ENCODE data around the gene AMFR. TPM values are rescaled to one million over a fixed set of nuclear protein-coding genes. Genes with fewer than 3 reads are reported as not detected.

AMFR gene
- total RNA-seq, 1 donor from 2014 or later, result 90.7 TPM

DNA sequence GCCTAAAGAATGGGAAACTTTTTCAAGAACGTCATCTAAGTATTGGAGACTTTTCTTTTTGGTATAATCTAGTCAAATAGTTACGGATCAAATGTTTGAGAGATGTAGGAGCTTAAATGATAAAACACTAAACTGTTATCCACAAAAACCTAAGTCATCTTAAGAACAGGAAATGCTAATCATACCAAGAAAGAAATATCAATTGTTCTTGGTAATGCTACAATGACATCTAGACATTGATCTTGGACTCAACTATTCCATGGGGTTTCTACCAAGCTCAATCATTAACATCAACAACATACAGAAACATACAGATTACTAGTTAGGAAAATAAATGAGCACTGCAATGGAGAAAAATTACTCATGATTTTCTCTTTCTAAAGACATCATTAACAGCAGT, 21.9 kb upstream of the AMFR start:
- no peak for DNase-seq (ENCODE audit: low spot score)
- Mint-ChIP-seq H3K4me1 (ENCODE audit: unreplicated experiment) (peaks cover 13% of the 10 kb centered on the region), H3K36me3 (ENCODE audit: low read depth, unreplicated experiment) (peaks cover 3% of the 10 kb centered on the region), H3K27me3 (ENCODE audit: unreplicated experiment) (peaks cover 2% of the 10 kb centered on the region), H3K27ac (ENCODE audit: unreplicated experiment) (no peak overlapping the region), H3K9me3 (ENCODE audit: unreplicated experiment) (no peaks in the 10 kb centered on the region), H3K4me3 (ENCODE audit: unreplicated experiment) (no peak overlapping the region)
- TF ChIP-seq, protein P1, sequence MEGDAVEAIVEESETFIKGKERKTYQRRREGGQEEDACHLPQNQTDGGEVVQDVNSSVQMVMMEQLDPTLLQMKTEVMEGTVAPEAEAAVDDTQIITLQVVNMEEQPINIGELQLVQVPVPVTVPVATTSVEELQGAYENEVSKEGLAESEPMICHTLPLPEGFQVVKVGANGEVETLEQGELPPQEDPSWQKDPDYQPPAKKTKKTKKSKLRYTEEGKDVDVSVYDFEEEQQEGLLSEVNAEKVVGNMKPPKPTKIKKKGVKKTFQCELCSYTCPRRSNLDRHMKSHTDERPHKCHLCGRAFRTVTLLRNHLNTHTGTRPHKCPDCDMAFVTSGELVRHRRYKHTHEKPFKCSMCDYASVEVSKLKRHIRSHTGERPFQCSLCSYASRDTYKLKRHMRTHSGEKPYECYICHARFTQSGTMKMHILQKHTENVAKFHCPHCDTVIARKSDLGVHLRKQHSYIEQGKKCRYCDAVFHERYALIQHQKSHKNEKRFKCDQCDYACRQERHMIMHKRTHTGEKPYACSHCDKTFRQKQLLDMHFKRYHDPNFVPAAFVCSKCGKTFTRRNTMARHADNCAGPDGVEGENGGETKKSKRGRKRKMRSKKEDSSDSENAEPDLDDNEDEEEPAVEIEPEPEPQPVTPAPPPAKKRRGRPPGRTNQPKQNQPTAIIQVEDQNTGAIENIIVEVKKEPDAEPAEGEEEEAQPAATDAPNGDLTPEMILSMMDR (IDR thresholded peaks at IDR 0.05; ENCODE audit: unreplicated experiment), result no peak

DNA sequence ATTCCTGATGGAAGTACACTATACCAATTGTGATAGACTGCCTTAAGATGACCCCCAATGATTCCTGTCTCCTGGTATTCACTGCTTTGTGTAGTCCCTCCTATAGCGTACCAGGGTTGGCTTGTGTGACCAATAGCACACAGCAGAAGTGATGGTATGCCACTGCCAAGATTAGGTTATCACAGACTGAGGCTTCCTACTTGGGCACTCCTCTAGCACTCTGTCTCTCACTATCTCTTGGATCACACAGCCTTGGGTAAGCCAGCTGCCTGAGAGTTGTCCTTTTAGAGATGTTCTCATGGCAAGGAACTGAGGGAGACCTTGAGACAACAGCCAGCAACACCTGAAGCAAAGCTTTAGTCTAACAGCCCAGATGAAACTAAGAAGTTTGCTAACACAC, 12.7 kb upstream of the AMFR start:
- Mint-ChIP-seq H3K9me3 (ENCODE audit: unreplicated experiment) (no peaks in the 10 kb centered on the region), H3K27ac (ENCODE audit: unreplicated experiment) (no peak overlapping the region), H3K4me3 (ENCODE audit: unreplicated experiment) (no peak overlapping the region), H3K27me3 (ENCODE audit: unreplicated experiment) (no peaks in the 10 kb centered on the region), H3K36me3 (ENCODE audit: low read depth, unreplicated experiment) (peaks cover 23% of the 10 kb centered on the region), H3K4me1 (ENCODE audit: unreplicated experiment) (no peaks in the 10 kb centered on the region)
- no peak for DNase-seq (ENCODE audit: low spot score)
- TF ChIP-seq, protein P1 (IDR thresholded peaks at IDR 0.05; ENCODE audit: unreplicated experiment), result no peak

DNA sequence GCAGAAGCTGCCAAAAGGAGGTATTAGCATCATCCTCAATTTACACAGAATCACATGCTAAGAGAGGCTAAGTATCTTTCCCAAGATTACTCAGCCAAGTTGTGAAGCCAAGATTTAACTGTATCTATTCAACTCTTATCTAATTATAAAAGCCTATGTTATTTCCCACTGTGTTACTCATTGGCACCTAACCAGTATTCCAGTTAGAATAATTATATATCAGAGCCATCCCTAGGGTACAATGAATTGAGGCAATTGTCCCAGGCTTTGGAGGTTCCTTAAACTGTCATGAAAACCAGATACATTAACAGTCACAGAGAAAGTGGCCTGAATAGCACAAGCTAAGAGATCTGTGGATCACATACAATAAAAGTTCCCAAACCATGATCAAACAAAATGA, 10.9 kb upstream of the AMFR start:
- H3K4me3 Mint-ChIP-seq (ENCODE audit: unreplicated experiment), result no peak overlapping the region
- H3K4me1 Mint-ChIP-seq (ENCODE audit: unreplicated experiment), result no peaks in the 10 kb centered on the region
- DNase-seq (ENCODE audit: low spot score), result no peak
- TF ChIP-seq, protein P1 (IDR thresholded peaks at IDR 0.05; ENCODE audit: unreplicated experiment), result no peak
- no peaks in the 10 kb centered on the region for H3K9me3 Mint-ChIP-seq (ENCODE audit: unreplicated experiment)
- no peak overlapping the region for H3K27ac Mint-ChIP-seq (ENCODE audit: unreplicated experiment)
- H3K36me3 Mint-ChIP-seq (ENCODE audit: low read depth, unreplicated experiment), result peaks cover 26% of the 10 kb centered on the region
- no peaks in the 10 kb centered on the region for H3K27me3 Mint-ChIP-seq (ENCODE audit: unreplicated experiment)

DNA sequence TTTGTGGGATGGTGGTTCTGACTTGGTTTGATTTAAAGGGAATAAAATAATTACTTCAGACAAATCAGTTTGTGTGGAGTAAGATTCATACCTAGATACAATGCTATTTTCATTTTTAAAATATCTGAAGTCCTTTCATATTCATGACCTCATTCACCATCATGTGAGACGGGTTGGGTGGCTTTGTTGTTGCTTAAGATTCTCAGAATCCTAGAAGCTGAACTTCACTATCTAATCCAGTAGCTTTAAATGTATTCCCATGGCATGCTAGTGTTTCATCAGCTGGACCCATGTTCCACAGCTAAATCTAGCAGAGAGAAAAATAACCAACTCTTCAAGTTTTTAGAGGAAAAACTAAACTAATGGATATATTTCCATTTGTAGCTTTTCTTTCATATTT, 2.7 kb upstream of the AMFR start:
- peaks cover 10% of the 10 kb centered on the region for H3K36me3 Mint-ChIP-seq (ENCODE audit: low read depth, unreplicated experiment)
- H3K4me3 Mint-ChIP-seq (ENCODE audit: unreplicated experiment), result no peak overlapping the region
- no peaks in the 10 kb centered on the region for H3K27me3 Mint-ChIP-seq (ENCODE audit: unreplicated experiment)
- no peak for DNase-seq (ENCODE audit: low spot score)
- TF ChIP-seq, protein P1 (IDR thresholded peaks at IDR 0.05; ENCODE audit: unreplicated experiment), result no peak
- H3K9me3 Mint-ChIP-seq (ENCODE audit: unreplicated experiment), result no peaks in the 10 kb centered on the region
- H3K4me1 Mint-ChIP-seq (ENCODE audit: unreplicated experiment), result peaks cover 12% of the 10 kb centered on the region
- H3K27ac Mint-ChIP-seq (ENCODE audit: unreplicated experiment), result no peak overlapping the region

DNA sequence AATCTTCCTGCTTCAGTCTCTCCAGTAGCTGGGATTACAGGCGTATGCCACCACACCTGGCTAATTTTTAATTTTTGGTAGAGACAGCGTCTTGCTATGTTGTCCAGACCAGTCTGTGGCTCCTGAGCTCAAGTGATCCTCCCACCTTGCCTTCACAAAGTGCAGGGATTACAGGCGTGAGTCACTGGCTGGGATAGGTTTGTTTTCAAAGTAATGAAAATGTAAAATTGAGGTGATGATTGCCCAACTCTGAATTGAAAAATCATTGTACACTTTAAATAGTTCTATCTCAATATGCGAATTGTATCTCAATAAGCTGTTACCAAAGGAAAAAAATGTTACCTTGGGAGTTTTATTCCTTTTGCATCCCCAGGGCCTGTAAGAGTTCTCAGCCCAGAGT, 1.2 kb upstream of the AMFR start:
- H3K9me3 Mint-ChIP-seq (ENCODE audit: unreplicated experiment), result no peaks in the 10 kb centered on the region
- no peak for DNase-seq (ENCODE audit: low spot score)
- no peak overlapping the region for H3K27ac Mint-ChIP-seq (ENCODE audit: unreplicated experiment)
- TF ChIP-seq, protein P1 (IDR thresholded peaks at IDR 0.05; ENCODE audit: unreplicated experiment), result no peak
- peaks cover 7% of the 10 kb centered on the region for H3K36me3 Mint-ChIP-seq (ENCODE audit: low read depth, unreplicated experiment)
- peak overlapping the region; percentile 70 for H3K4me3 Mint-ChIP-seq (ENCODE audit: unreplicated experiment)
- no peaks in the 10 kb centered on the region for H3K27me3 Mint-ChIP-seq (ENCODE audit: unreplicated experiment)
- H3K4me1 Mint-ChIP-seq (ENCODE audit: unreplicated experiment), result peaks cover 19% of the 10 kb centered on the region

Data from endothelial cell (in vitro differentiated cells).